GM23338 (cell line): ENCODE measurements around the gene AGRN. TPM values are rescaled to one million over a fixed set of nuclear protein-coding genes. Genes with fewer than 3 reads are reported as not detected.

Source experiments
- ATAC-seq: fragments of 200-7000 bp; cut with Tn5 transposase; 3 replicates; pipeline ENCODE4 v1.9.1; 2020
- DNase-seq: peaks from one replicate; pipeline ENCODE4 v3.0.0-alpha.2; 2015; ENCODE audit warnings: low spot score
- H2AFZ ChIP-seq: fragments of 200-600 bp; sonication (generic); 2 replicates; pipeline ENCODE4 v1.8.0; 2016; ENCODE audit warnings: antibody characterized with exemption, mild to moderate bottlenecking, moderate library complexity
- H3F3A ChIP-seq: fragments of 200-600 bp; sonication (generic); replicated peaks from 2 replicates; pipeline ENCODE4 v1.8.0; 2017; ENCODE audit warnings: antibody characterized with exemption, mixed run types, low read depth
- H3K27ac ChIP-seq: fragments of 200-600 bp; sonication (generic); 2 replicates; pipeline ENCODE4 v1.6.1; 2016; ENCODE audit warnings: low read depth
- H3K27me3 ChIP-seq: fragments of 200-600 bp; sonication (generic); 2 replicates; pipeline ENCODE4 v1.8.0; 2016; ENCODE audit warnings: mild to moderate bottlenecking, mixed run types, moderate library complexity; ENCODE audit not compliant: insufficient read depth
- H3K36me3 ChIP-seq: fragments of 200-600 bp; sonication (generic); 2 replicates; pipeline ENCODE4 v1.8.0; 2016; ENCODE audit warnings: mild to moderate bottlenecking; ENCODE audit not compliant: insufficient read depth
- H3K4me1 ChIP-seq: fragments of 200-600 bp; sonication (generic); 2 replicates; pipeline ENCODE4 v1.8.0; 2016; ENCODE audit warnings: mild to moderate bottlenecking, moderate library complexity; ENCODE audit not compliant: insufficient read depth
- H3K4me2 ChIP-seq: fragments of 200-600 bp; sonication (generic); 2 replicates; pipeline ENCODE4 v1.7.1; 2017; ENCODE audit warnings: mixed run types
- H3K4me3 ChIP-seq: fragments of 200-600 bp; sonication (generic); 2 replicates; pipeline ENCODE4 v1.6.1; 2016; ENCODE audit warnings: mixed run types
- H3K79me2 ChIP-seq: fragments of 200-600 bp; sonication (generic); replicated peaks from 2 replicates; pipeline ENCODE4 v1.8.0; 2017; ENCODE audit warnings: mild to moderate bottlenecking; ENCODE audit not compliant: insufficient read depth
- H3K9me2 ChIP-seq: fragments of 200-600 bp; sonication (generic); 2 replicates; pipeline ENCODE4 v1.8.0; 2017; ENCODE audit not compliant: insufficient read depth
- H4K20me1 ChIP-seq: fragments of 200-600 bp; sonication (generic); replicated peaks from 2 replicates; pipeline ENCODE4 v1.8.0; 2017; ENCODE audit warnings: mild to moderate bottlenecking; ENCODE audit not compliant: insufficient read depth
- H3K27ac Mint-ChIP-seq: 2 replicates; pipeline ENCODE4 v1.8.0; 2020; ENCODE audit warnings: inconsistent platforms, mild to moderate bottlenecking, moderate library complexity, mixed read lengths
- H3K27me3 Mint-ChIP-seq: 3 replicates; pipeline ENCODE4 v1.8.0; 2022; ENCODE audit warnings: low read depth, mild to moderate bottlenecking, moderate library complexity, mixed read lengths, inconsistent platforms; ENCODE audit not compliant: insufficient read depth, poor library complexity
- H3K36me3 Mint-ChIP-seq: 3 replicates; pipeline ENCODE4 v1.8.0; 2021; ENCODE audit warnings: low read depth, mild to moderate bottlenecking, inconsistent platforms, moderate library complexity, mixed read lengths
- H3K4me1 Mint-ChIP-seq: 3 replicates; pipeline ENCODE4 v1.8.0; 2020; ENCODE audit warnings: mild to moderate bottlenecking, inconsistent platforms, mixed read lengths
- H3K4me3 Mint-ChIP-seq: 3 replicates; pipeline ENCODE4 v1.8.0; 2021; ENCODE audit warnings: moderate library complexity, mild to moderate bottlenecking, inconsistent platforms, mixed read lengths
- H3K9me3 Mint-ChIP-seq: 3 replicates; pipeline ENCODE4 v1.8.0; 2020; ENCODE audit warnings: moderate library complexity, mild to moderate bottlenecking, inconsistent platforms, mixed read lengths
- CREB1 ChIP-seq: fragments of 250-450 bp; sonication (Bioruptor Pico); IDR thresholded peaks from 2 replicates; pipeline ENCODE4 v1.5.0; 2020; ENCODE audit warnings: low read depth, mild to moderate bottlenecking, moderate library complexity
- ETS1 ChIP-seq: IDR thresholded peaks from 2 replicates; pipeline ENCODE4 v1.6.1; 2016; ENCODE audit warnings: antibody characterized with exemption
- STAT1 ChIP-seq: IDR thresholded peaks from one replicate; pipeline ENCODE4 v1.6.1; 2016; ENCODE audit warnings: antibody characterized with exemption; ENCODE audit not compliant: unreplicated experiment
- polyA plus RNA-seq: library from polyadenylated mRNA; unstranded; fragments of >200 nt; fragmentation: Nextera tagmentation; extraction: Ambion mirVana; gene quantifications from 2 replicates; pipeline ENCODE4 v1.2.1, GENCODE V29; 2016
- total RNA-seq: library from RNA; depleted of rRNA; stranded (reverse); fragments of >200 nt; shearing (Covaris generic); gene quantifications from 2 replicates; pipeline ENCODE4 v1.2.3, GENCODE V29; 2014
- TF ChIP-seq, protein P1 (sequence below): fragments of 250-450 bp; sonication (Bioruptor Pico); IDR thresholded peaks from 2 replicates; pipeline ENCODE4 v1.5.0; 2020; ENCODE audit warnings: mild to moderate bottlenecking, moderate library complexity
- TF ChIP-seq, protein P2 (sequence below), 2 experiments: fragments of 200-600 bp in 1 of 2; sonication (generic) in 1 of 2; conservative IDR thresholded peaks; 2 replicates each; pipeline versions ENCODE4 v1.5.1 to v1.6.1; 2016 to 2017; ENCODE audit warnings: antibody characterized with exemption in 2 of 2, low read depth in 2 of 2, mild to moderate bottlenecking in 2 of 2, moderate library complexity in 1 of 2

AGRN gene
- total and polyA plus RNA-seq, 2 experiments from 2014 or later: 12.3 to 185 TPM

- 0 out of 2 replicates have a peak, but pooled peaks cover 5% of the 10 kb centered on the region for H3K79me2 ChIP-seq
- H2AFZ ChIP-seq: no peak overlapping the region
- no peaks in the 10 kb centered on the region for H3F3A ChIP-seq
- peaks cover 4% of the 10 kb centered on the region; the same call in 1 of the 2 replicates for H4K20me1 ChIP-seq
- H3K4me3 Mint-ChIP-seq: no peak overlapping the region; the same call in 2 of the 3 replicates
- peaks cover 14% of the 10 kb centered on the region for H3K27me3 Mint-ChIP-seq
- H3K36me3 ChIP-seq: no peaks in the 10 kb centered on the region
- H3K27me3 ChIP-seq: no peaks in the 10 kb centered on the region; the same call in 1 of the 2 replicates
- H3K4me1 ChIP-seq: peaks cover 47% of the 10 kb centered on the region
- H3K4me3 ChIP-seq: peak overlapping the region; percentile 43; the same call in 1 of the 2 replicates
- no peak overlapping the region for H3K27ac ChIP-seq
- H3K9me3 Mint-ChIP-seq: no peaks in the 10 kb centered on the region
- DNase-seq (no peak), ATAC-seq (no peak)
- no peak overlapping the region for H3K27ac Mint-ChIP-seq
- peaks cover 20% of the 10 kb centered on the region for H3K36me3 Mint-ChIP-seq
- H3K4me1 Mint-ChIP-seq: peaks cover 34% of the 10 kb centered on the region
- TF ChIP-seq ETS1 (no peak), CREB1 (CRISPR knock-in tag) (no peak), STAT1 (no peak)
- TF ChIP-seq, protein P1, sequence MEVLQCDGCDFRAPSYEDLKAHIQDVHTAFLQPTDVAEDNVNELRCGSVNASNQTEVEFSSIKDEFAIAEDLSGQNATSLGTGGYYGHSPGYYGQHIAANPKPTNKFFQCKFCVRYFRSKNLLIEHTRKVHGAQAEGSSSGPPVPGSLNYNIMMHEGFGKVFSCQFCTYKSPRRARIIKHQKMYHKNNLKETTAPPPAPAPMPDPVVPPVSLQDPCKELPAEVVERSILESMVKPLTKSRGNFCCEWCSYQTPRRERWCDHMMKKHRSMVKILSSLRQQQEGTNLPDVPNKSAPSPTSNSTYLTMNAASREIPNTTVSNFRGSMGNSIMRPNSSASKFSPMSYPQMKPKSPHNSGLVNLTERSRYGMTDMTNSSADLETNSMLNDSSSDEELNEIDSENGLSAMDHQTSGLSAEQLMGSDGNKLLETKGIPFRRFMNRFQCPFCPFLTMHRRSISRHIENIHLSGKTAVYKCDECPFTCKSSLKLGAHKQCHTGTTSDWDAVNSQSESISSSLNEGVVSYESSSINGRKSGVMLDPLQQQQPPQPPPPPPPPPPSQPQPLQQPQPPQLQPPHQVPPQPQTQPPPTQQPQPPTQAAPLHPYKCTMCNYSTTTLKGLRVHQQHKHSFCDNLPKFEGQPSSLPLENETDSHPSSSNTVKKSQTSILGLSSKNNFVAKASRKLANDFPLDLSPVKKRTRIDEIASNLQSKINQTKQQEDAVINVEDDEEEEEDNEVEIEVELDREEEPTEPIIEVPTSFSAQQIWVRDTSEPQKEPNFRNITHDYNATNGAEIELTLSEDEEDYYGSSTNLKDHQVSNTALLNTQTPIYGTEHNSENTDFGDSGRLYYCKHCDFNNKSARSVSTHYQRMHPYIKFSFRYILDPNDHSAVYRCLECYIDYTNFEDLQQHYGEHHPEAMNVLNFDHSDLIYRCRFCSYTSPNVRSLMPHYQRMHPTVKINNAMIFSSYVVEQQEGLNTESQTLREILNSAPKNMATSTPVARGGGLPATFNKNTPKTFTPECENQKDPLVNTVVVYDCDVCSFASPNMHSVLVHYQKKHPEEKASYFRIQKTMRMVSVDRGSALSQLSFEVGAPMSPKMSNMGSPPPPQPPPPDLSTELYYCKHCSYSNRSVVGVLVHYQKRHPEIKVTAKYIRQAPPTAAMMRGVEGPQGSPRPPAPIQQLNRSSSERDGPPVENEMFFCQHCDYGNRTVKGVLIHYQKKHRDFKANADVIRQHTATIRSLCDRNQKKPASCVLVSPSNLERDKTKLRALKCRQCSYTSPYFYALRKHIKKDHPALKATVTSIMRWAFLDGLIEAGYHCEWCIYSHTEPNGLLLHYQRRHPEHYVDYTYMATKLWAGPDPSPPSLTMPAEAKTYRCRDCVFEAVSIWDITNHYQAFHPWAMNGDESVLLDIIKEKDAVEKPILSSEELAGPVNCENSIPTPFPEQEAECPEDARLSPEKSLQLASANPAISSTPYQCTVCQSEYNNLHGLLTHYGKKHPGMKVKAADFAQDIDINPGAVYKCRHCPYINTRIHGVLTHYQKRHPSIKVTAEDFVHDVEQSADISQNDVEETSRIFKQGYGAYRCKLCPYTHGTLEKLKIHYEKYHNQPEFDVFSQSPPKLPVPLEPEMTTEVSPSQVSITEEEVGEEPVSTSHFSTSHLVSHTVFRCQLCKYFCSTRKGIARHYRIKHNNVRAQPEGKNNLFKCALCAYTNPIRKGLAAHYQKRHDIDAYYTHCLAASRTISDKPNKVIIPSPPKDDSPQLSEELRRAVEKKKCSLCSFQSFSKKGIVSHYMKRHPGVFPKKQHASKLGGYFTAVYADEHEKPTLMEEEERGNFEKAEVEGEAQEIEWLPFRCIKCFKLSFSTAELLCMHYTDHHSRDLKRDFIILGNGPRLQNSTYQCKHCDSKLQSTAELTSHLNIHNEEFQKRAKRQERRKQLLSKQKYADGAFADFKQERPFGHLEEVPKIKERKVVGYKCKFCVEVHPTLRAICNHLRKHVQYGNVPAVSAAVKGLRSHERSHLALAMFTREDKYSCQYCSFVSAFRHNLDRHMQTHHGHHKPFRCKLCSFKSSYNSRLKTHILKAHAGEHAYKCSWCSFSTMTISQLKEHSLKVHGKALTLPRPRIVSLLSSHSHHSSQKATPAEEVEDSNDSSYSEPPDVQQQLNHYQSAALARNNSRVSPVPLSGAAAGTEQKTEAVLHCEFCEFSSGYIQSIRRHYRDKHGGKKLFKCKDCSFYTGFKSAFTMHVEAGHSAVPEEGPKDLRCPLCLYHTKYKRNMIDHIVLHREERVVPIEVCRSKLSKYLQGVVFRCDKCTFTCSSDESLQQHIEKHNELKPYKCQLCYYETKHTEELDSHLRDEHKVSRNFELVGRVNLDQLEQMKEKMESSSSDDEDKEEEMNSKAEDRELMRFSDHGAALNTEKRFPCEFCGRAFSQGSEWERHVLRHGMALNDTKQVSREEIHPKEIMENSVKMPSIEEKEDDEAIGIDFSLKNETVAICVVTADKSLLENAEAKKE (CRISPR knock-in tag): no peak
- TF ChIP-seq, protein P2, sequence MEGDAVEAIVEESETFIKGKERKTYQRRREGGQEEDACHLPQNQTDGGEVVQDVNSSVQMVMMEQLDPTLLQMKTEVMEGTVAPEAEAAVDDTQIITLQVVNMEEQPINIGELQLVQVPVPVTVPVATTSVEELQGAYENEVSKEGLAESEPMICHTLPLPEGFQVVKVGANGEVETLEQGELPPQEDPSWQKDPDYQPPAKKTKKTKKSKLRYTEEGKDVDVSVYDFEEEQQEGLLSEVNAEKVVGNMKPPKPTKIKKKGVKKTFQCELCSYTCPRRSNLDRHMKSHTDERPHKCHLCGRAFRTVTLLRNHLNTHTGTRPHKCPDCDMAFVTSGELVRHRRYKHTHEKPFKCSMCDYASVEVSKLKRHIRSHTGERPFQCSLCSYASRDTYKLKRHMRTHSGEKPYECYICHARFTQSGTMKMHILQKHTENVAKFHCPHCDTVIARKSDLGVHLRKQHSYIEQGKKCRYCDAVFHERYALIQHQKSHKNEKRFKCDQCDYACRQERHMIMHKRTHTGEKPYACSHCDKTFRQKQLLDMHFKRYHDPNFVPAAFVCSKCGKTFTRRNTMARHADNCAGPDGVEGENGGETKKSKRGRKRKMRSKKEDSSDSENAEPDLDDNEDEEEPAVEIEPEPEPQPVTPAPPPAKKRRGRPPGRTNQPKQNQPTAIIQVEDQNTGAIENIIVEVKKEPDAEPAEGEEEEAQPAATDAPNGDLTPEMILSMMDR (conservative IDR thresholded peaks at IDR 0.05; ENCODE audit: low read depth in 2 of 2): no peak
- H3K9me2 ChIP-seq: no peaks in the 10 kb centered on the region
- H3K4me2 ChIP-seq: peak overlapping the region; percentile 71
Measured at GRCh38 chr1:1024149-1024770, 4.3 kb downstream of the AGRN start.
